ENCODE measurements around the gene XPNPEP3. TPM values are rescaled to one million over a fixed set of nuclear protein-coding genes. Genes with fewer than 3 reads are reported as not detected.

The XPNPEP3 gene
- polyA plus RNA-seq, 1 of the 3 experiments (the other 2 are of a cell fraction), result 8.6 TPM

DNA sequence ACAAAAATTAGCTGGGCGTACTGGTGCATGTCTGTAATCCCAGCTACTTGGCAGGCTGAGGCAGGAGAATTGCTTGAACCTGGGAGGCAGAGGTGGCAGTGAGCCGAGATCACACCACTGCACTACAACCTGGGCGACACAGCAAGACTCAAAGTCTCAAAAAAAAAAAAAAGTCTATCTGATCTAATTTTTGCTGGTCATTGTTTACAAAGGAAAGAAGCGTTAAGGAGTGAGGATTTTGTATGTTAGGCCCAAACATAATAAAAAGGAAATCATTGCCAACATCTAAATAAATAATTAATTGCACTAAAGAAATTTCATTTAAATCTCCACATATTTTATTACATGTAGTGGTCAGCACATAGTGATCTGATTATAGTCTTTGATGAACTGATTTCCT lies 97.2 kb downstream of the XPNPEP3 start:
- H2AFZ ChIP-seq (ENCODE audit: low read depth), result no peak overlapping the region
- peaks cover 3% of the 10 kb centered on the region for H3F3A ChIP-seq (replicated peaks; ENCODE audit: insufficient read depth)
- H3K4me2 ChIP-seq, result no peak overlapping the region
- H4K20me1 ChIP-seq (ENCODE audit: insufficient read depth), result no peaks in the 10 kb centered on the region
- H3K9me2 ChIP-seq, result no peaks in the 10 kb centered on the region
- H3K79me2 ChIP-seq (ENCODE audit: insufficient read depth), result peaks cover 67% of the 10 kb centered on the region
- CTCF ChIA-PET, result no interaction called here
- DNase-seq, result no peak
- H3K4me3 ChIP-seq (ENCODE audit: low read depth in 2 of 2, low read length in 1 of 2), result no peak overlapping the region
- no peak overlapping the region for H3K27ac ChIP-seq (ENCODE audit: low read depth in 2 of 2, low read length in 1 of 2)
- H3K9ac ChIP-seq, result no peak overlapping the region
- TF ChIP-seq, protein P1, sequence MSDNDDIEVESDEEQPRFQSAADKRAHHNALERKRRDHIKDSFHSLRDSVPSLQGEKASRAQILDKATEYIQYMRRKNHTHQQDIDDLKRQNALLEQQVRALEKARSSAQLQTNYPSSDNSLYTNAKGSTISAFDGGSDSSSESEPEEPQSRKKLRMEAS (IDR thresholded peaks at IDR 0.05; ENCODE audit: low read depth), result no peak
- no peak for TF ChIP-seq GABPA (IDR thresholded peaks at IDR 0.05; ENCODE audit: low read depth)
- 89% methylated on average over 4 of the region's 4 CpGs for WGBS (ENCODE audit: low lambda C conversion rate)
- POLR2A ChIA-PET, result no interaction called here
- no peaks in the 10 kb centered on the region for H3K9me3 ChIP-seq
- no peaks in the 10 kb centered on the region for H3K27me3 ChIP-seq (ENCODE audit: insufficient read depth)
- peaks cover 0 to 5% of the 10 kb centered on the region in 2 experiments for H3K36me3 ChIP-seq (replicated peaks in 1 of 2; ENCODE audit: control insufficient read depth in 1 of 2, insufficient read depth in 2 of 2, low read length in 1 of 2)
- H3K4me1 ChIP-seq (ENCODE audit: control insufficient read depth in 1 of 2, insufficient read depth in 2 of 2, low read depth in 1 of 2, low read length in 1 of 2), result no peaks in the 10 kb centered on the region; a peak in 2 of 4 replicates

DNA sequence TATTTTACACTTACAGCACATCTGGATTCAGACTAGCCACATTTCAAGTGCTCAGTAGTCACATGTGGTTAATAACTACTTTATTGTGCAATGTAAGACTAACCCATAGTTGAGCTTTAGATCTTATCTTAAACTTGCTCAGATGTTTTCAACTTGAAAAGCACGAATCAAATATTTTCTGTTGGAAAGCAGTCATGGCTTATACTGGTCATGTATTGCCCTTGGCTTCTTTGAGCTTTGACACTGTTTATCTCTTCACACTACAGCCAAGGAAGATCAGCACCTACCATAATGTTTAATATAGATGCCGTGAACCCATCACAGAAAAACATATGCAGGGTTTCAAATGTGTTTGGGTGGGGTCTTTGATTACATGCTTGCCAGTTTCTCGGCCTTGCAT lies 98.6 kb downstream of the XPNPEP3 start:
- Histone ChIP-seq H3K4me1 (ENCODE audit: control insufficient read depth in 1 of 2, insufficient read depth in 2 of 2, low read depth in 1 of 2, low read length in 1 of 2) (no peaks in the 10 kb centered on the region; a peak in 2 of 4 replicates), H3K9ac (no peak overlapping the region), H2AFZ (ENCODE audit: low read depth) (no peak overlapping the region), H3K27me3 (ENCODE audit: insufficient read depth) (no peaks in the 10 kb centered on the region), H3F3A (replicated peaks; ENCODE audit: insufficient read depth) (peaks cover 3% of the 10 kb centered on the region), H3K27ac (ENCODE audit: low read depth in 2 of 2, low read length in 1 of 2) (no peak overlapping the region), H3K9me2 (no peaks in the 10 kb centered on the region), H3K79me2 (ENCODE audit: insufficient read depth) (peaks cover 77% of the 10 kb centered on the region), H3K4me3 (ENCODE audit: low read depth in 2 of 2, low read length in 1 of 2) (no peak overlapping the region), H3K9me3 (no peaks in the 10 kb centered on the region), H3K4me2 (no peak overlapping the region), H3K36me3 (replicated peaks in 1 of 2; ENCODE audit: control insufficient read depth in 1 of 2, insufficient read depth in 2 of 2, low read length in 1 of 2) (peaks cover 0 to 5% of the 10 kb centered on the region in 2 experiments), H4K20me1 (ENCODE audit: insufficient read depth) (no peaks in the 10 kb centered on the region)
- DNase-seq, result no peak
- ChIA-PET CTCF (no interaction called here), POLR2A (no interaction called here)
- TF ChIP-seq FOXJ3 (CRISPR knock-in tag; IDR thresholded peaks at IDR 0.05), result no peak
- no peak for TF ChIP-seq EZH2phosphoT487 (IDR thresholded peaks at IDR 0.05; ENCODE audit: borderline replicate concordance, low read depth)
- TF ChIP-seq SIN3A (IDR thresholded peaks at IDR 0.05; ENCODE audit: borderline replicate concordance, low read depth, low read length), result no peak
- no peak for TF ChIP-seq NFIC (IDR thresholded peaks at IDR 0.05; ENCODE audit: borderline replicate concordance)
- no peak for TF ChIP-seq MXI1 (IDR thresholded peaks at IDR 0.05; ENCODE audit: low read depth, low read length)
- no peak for TF ChIP-seq FOXM1 (IDR thresholded peaks at IDR 0.05; ENCODE audit: low read depth)
- no peak for TF ChIP-seq RFX5 (IDR thresholded peaks at IDR 0.05; ENCODE audit: low read length)
- WGBS (ENCODE audit: low lambda C conversion rate), result 83% methylated on average over 3 of the region's 3 CpGs

DNA sequence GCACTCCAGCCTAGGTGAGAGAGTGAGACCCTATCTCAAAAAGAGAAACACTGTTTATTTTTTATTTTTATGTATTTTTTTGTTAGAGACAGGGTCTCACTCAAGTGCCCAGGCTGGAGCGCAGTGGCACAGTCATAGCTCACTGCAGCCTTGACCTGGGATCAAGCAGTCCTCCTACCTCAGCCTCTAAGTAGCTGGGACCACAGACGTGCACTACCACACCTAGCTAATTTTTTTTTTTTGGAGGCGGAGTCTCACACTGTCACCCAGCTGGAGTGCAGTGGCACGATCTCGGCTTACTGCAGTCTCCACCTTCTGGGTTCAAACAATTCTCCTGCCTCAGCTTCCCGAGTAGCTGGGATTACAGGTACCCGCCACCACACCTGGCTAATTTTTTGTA lies 100.7 kb downstream of the XPNPEP3 start:
- CTCF ChIA-PET, result no interaction called here
- H3K9me2 ChIP-seq, result no peaks in the 10 kb centered on the region
- POLR2A ChIA-PET, result no interaction called here

More for the DNA sequence above, 100.7 kb downstream of the XPNPEP3 start:
- Histone ChIP-seq H3K4me2 (no peak overlapping the region), H3F3A (replicated peaks; ENCODE audit: insufficient read depth) (no peaks in the 10 kb centered on the region), H3K27me3 (ENCODE audit: insufficient read depth) (no peaks in the 10 kb centered on the region), H3K9ac (no peak overlapping the region), H3K79me2 (ENCODE audit: insufficient read depth) (peaks cover 78% of the 10 kb centered on the region), H3K9me3 (no peaks in the 10 kb centered on the region), H2AFZ (ENCODE audit: low read depth) (no peak overlapping the region), H4K20me1 (ENCODE audit: insufficient read depth) (no peaks in the 10 kb centered on the region), H3K36me3 (replicated peaks in 1 of 2; ENCODE audit: control insufficient read depth in 1 of 2, insufficient read depth in 2 of 2, low read length in 1 of 2) (peaks cover 0 to 5% of the 10 kb centered on the region in 2 experiments), H3K4me1 (ENCODE audit: control insufficient read depth in 1 of 2, insufficient read depth in 2 of 2, low read depth in 1 of 2, low read length in 1 of 2) (no peaks in the 10 kb centered on the region), H3K27ac (ENCODE audit: low read depth in 2 of 2, low read length in 1 of 2) (no peak overlapping the region), H3K4me3 (ENCODE audit: low read depth in 2 of 2, low read length in 1 of 2) (no peak overlapping the region)
- WGBS (ENCODE audit: low lambda C conversion rate), result 87% methylated on average over 7 of the region's 7 CpGs
- TF ChIP-seq RXRA (IDR thresholded peaks at IDR 0.05; ENCODE audit: borderline replicate concordance, low read depth) (no peak), GABPA (IDR thresholded peaks at IDR 0.05; ENCODE audit: low read depth) (no peak), JUND (IDR thresholded peaks at IDR 0.05) (no peak), TEAD4 (IDR thresholded peaks at IDR 0.05; ENCODE audit: borderline replicate concordance, insufficient read depth) (no peak), RAD21 (IDR thresholded peaks at IDR 0.05; ENCODE audit: low read length) (no peak)
- DNase-seq, result no peak

Data from SK-N-SH (cell line).